HG03108 (cell line): ENCODE results near the gene NTF3.
"Not testable (repeated sequence)": the region's sequence is repeated elsewhere in the genome, so short reads cannot be mapped to it uniquely, and the experiment has no call there.

Experiments used
- ATAC-seq: cut with Tn5 transposase; IDR thresholded peaks from one replicate; pipeline ENCODE4 v1.9.1; 2021; ENCODE audit warnings: moderate library complexity; ENCODE audit not compliant: unreplicated experiment

Gene NTF3

DNA sequence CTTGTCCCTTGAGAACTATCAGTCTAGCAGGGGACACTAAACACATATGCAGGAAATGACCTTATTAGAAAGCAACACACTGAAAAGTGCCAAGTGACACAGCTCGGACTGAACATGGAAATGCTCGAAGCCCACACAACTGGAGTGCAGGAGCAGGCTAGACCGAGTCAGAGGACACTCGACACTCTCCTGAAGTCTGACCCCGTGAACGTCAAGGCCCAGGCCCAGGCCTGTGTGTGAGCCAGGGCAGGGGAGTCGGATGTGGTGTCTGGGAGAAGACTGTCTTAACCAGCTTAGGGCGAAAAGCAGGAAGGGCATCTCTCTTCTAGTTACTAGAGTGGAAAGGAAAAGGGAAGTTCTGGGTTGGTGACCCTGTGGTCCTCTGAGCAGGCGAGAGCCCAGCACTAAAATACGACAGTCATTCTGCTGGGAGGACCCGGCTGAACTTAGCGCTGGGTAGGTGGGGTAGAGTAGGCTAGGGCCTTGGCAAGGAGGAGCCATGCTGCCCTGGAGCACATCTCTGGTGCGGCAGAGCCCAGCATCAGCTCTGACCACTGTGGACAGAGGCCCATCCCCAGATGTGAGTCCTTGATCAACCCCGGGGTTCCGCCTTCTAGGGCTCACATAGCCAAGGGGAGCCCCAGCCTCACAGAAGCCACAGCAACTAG lies 93.0 kb downstream of the NTF3 start:
- ATAC-seq, result no peak

DNA sequence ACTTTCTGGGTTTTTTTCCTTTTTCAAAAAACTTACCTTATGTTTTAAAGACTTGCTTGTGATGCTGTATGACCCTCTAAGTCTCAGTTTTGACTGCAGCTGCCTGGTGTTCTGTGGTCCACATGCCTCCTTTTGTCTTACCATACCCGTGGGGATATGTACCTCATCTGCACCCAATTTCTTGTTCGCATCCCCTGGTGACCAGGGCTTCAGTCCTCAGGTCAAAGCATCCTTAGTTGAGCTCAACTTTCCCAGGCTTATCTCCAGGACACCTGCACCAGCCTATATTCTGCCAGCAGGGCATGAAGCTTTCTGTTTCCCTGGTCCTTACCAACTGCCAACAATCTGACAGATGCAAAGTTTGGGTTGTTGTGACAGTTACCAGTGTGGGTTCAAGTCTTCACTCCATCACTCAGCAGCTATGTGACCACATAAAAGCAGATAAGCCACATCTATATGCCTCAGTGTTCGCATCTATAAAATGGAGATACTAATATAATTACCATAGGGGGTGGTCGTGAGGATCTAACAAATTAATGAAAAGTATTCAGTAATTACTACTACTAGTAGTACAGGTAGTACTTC lies 94.0 kb downstream of the NTF3 start:
- ATAC-seq, result no peak

DNA sequence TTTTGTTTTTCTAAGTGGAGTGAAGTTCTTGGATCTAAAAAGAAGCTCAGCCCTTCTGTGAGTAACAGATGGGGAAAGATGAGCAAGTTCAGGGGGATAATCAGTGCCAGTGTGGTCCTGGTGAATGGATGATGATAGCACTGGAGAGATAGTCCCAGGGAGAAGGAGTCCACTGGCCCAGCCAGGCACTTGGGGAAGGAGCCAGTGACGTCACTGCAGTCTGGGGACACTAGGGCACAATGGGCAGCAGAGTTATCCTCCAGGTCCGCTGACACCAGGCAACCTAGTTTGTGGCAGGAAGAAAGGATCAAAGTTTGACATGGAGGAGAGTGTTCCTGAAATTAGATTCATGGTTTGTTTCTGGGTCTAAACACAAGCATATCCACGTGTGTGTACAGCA lies 101.5 kb downstream of the NTF3 start:
- no peak for ATAC-seq

DNA sequence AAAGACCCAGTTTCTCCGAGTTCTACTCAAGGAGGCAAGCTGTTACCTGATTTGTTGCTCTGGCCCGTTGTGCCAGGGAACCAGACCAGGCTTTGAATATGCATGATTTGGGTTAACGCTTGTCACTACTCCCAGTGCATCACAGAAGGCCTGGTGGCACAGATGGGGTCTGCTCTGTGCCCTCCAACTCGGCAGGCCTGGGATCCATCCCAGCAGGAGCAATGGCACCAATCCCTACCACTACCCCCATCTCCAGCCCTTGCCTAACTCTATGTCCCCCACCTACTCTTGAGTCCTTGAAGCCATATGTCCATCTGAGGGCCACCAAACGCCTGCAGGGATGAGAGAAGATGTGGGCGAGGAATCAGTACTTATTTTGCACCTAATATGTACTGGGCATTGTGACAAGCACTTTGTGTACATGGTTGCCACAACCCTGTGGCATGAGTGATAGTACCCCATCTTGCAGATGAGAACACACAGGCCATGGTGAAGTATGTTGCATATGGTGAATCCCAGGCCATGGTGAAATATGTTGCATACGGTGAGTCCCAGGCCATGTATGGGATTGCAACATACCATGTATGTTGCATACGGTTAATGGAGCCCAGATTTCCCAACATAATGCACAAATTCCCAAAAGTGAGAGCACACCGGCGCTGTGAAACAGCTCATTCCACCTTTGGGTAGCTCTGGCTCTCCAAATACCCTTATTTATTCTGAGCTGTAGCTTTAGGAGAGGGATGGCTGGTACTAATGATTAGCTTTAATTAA lies 102.7 kb downstream of the NTF3 start:
- ATAC-seq, result no peak

DNA sequence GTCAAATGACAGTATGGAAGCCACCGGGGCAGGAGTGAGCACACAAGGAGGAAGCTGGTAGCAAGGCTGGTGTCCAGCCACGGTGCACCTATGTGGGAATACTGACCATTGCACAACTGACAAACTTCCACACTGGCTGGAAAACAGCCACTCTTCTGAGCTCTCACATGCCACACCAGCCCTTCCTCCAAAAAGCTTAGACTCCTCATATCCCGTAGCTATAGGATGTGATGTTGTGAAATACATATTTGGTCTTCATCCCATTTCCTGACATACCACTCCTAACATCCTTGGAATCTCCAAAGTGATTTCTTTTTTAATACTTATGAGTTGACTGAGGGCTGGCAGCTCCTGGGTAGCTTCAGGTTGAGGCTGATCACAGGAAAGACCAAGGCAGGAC lies 103.6 kb downstream of the NTF3 start:
- no peak for ATAC-seq

DNA sequence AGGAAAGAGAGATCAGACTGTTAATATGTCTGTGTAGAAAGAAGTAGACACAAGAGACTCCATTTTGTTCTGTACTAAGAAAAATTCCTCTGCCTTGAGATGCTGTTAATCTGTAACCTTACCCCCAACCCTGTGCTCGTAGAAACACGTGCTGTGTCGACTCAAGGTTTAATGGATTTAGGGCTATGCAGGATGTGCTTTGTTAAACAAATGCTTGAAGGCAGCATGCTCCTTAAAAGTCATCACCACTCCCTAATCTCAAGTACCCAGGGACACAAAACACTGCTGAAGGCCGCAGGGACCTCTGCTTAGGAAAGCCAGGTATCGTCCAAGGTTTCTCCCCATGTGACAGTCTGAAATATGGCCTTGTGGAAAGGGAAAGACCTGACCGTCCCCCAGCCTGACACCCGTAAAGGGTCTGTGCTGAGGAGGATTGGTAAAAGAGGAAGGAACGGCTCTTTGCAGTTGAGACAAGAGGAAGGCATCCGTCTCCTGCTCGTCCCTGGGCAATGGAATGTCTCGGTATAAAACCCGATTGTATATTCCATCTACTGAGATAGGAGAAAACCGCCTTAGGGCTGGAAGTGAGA lies 105.2 kb downstream of the NTF3 start:
- not testable (repeated sequence) for ATAC-seq

DNA sequence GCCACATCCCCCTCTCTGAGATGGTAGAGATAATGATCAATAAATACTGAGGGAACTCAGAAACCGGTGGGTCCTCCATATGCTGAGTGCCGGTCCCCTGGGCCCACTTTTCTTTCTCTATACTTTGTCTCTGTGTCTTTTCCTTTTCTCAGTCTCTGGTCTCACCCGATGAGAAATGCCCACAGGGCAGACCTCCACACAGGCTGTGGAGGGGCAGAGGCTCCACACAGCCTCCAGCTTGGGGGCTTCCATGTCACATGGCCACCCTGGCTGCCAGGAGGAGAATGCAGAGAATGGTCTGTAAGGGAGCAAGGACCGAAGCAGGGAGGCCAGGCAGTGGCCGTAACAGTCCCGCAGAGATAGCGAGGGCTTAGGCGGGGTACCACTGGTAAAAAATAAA lies 105.9 kb downstream of the NTF3 start:
- ATAC-seq, result no peak
